ENCODE data around the gene GSTA5. TPM values are rescaled to one million over a fixed set of nuclear protein-coding genes. Genes with fewer than 3 reads are reported as not detected.
A peak's percentile ranks its signal among the peaks of the same experiment; 100 is the strongest.
"Not testable (repeated sequence)": the region's sequence is repeated elsewhere in the genome, so short reads cannot be mapped to it uniquely, and the experiment has no call there.

GSTA5 gene
- total RNA-seq, 1 donor from 2014 or later: not detected

DNA sequence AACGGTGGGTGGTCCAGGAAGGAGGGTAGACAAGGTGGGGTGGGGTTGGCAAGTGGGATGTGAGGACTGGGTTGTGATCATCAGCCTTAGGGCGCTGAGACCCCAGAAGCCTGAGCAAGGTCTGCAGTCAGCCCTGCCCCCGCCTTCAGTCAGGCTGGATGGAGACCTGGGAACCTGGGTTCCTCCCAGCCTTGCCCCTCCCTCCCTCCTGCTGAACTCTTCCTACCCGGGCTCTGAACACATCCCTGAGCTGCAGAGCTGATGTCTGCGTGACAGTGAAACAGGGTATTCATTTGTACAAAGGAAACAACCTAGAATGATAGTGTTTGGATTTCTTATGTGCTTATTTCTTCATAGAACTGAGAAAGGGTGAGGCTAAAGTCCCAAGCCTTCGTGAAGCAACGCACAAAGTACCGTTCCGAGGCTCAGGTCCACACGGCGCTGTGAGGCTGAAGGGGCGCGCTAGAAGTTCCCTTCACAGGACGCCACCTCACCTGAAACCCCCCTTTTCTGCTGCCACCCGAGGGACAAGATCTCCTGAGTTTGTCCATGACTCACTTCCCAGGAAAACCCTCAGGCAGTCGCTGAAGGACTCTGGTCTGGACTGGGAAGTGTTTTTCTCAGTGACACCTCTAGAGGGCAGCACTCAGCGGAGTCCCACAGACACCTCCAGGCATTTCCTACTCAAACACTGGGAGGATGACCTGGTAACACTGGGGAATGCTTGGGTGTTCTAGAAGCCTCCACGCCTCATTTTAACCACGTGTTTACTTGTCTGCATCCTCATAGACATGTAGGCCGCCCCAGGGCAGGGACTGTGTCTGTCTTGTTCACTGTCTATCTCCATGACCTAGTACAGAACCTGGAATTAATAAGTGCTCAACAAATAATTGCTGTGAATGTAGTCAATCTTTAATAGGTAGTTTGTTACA is 1.2 kb downstream of the GSTA5 start:
- DNase-seq (ENCODE audit: extremely low read depth, low read depth, low spot score): peak; percentile 23

DNA sequence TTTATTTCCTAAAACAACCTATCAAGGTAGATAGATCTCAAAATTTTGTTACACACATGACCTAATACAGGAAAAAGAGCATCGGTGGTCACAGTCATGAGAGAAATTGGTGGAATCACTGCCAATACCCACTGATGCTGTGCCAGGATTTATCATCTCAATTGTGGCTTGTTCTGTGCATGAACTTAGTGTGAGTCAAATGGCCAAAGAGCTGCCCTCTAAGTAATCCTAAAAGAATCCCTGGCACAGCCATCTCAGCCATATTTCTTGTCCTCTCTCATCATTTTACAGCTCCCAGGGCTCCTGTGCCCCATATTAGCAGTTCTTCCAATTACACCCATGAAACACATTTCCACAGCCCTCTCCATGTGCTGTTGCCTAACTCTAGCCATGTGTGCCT is 6.1 kb downstream of the GSTA5 start:
- no peak for DNase-seq (ENCODE audit: extremely low read depth, low read depth, low spot score)

DNA sequence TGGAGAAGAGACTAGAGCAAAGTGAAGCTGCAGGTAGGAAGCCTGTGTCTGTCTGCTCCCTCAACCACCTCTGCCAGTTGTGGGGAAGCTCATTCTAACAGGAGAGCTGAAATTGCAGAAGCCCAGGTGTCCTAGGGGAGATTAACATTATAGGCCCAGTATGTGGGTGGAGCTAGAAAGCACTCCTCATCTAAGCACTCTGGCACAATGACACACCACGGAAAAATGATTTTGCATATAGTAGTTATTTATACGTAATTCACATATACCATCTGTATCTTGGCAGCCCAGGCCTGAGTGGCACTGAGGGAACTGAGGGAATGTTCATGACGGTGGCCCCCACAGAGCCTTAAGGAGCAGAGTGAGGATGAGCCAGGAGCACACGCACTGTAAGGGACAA is 9.7 kb downstream of the GSTA5 start:
- DNase-seq (ENCODE audit: extremely low read depth, low read depth, low spot score): not testable (repeated sequence)

DNA sequence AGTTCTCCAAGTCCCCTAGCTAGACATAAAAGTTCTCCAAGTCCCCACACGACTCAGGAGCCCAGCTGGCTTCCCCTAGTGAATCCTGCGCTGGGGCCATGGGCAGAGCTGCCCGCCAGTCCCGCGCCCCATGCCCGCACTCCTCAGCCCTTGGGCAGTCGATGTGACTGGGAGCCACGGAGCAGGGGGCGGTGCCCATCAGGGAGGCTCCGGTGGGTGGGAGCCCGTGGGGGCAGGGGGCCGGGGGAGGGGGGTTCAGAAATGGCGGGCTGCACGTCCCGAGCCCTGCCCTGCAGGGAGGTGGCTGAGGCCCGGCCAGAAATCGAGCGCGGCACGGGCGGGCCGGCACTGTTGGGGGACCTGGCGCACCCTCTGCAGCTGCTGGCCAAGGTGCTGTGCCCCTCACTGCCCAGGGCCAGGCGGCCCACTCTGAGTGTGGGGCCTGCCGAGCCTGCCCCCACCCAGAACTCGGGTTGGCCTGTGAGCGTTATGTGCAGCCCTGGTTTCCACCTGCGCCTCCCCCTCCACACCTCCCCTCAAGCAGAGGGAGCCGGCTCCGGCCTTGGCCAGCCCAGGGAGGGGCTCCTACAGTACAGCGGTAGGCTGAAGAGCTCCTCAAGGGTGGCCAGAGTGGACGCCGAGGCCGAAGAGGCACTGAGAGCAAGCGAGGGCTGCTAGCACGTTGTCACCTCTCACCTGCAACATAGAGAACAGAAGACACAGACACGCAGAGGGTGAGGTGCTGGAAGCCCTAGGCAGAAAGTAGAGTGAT is 11.4 kb downstream of the GSTA5 start:
- DNase-seq (ENCODE audit: extremely low read depth, low read depth, low spot score): no peak

DNA sequence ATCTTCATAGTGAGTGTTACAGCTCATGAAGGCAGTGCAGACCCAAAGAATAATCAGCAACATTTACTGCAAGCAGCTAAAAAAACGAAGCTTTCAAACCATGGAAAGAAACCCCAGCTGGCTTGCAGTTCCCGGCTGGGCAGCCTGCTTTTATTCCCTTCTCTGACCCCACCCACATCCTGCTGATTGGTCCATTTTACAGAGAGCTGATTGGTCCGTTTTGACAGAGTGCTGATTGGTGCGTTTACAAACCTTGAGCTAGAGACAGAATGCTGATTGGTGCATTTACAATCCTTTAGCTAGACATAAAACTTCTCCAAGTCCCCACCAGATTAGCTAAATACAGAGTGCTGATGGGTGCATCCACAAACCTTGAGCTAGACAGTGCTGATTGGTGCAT is 12.0 kb downstream of the GSTA5 start:
- not testable (repeated sequence) for DNase-seq (ENCODE audit: extremely low read depth, low read depth, low spot score)

DNA sequence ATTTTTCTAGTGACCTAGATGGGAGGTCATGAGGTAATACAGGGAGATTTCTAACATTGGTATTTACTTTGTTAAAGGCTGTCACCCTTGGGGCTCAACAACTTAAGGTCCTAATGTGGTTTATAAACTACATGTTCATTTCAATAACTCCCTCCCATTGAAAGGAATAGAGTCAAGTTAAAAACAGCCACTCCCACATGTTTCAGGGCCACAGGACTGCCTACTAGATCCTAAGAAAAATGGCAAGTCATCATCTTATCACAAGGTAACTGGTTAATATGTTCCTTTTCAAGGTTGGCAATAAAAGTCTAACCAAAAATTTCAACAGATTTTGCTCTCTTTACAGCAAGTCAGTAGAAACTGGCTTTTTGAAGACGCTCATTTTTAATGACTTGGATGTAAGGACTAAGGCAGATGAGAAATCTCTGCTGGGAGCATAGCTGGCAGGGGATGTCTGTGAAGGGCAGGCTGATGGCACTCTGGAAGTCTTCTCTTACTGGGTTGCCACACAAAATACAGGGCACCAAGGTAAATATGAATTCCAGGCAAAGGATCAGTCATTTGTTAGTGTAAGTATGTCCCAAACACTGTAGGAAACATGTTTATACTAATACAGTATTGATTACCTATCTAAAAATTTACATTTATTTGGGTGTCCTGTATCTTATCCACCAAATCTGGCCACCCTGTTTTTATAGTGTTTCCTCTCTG is 13.4 kb downstream of the GSTA5 start:
- not testable (repeated sequence) for DNase-seq (ENCODE audit: extremely low read depth, low read depth, low spot score)

DNA sequence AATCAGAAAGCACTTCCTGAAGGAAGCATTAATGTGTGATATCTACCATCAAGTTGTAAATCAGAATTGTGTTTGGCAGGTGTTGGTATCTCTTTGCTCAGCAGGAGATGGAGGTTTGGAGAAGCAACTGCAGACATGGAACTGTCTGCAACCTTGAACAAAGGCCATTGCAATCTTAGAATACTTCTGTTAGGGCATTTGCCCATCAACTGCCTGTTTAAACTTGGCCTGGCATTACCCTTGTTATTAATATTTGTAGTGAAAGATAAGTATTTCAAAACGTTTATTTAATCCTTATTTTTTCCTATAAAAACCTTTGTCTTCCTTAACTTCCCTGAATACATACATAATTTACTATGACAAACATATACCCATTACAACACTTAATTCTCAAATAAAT is 14.1 kb downstream of the GSTA5 start:
- DNase-seq (ENCODE audit: extremely low read depth, low read depth, low spot score): no peak

DNA sequence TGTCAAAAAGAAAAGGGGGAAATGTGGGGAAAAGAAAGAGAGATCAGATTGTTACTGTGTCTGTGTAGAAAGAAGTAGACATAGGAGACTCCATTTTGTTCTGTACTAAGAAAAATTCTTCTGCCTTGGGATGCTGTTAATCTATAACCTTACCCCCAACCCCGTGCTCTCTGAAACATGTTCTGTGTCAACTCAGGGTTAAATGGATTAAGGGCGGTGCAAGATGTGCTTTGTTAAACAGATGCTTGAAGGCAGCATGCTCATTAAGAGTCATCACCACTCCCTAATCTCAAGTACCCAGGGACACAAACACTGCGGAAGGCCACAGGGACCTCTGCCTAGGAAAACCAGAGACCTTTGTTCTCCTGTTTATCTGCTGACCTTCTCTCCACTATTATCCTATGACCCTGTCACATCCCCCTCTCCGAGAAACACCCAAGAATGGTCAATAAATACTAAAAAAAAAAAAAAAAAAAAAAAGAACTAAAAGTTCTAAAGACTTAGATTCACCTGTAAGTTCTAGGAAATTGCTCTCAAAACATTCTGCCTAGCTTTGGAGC is 14.6 kb downstream of the GSTA5 start:
- DNase-seq (ENCODE audit: extremely low read depth, low read depth, low spot score): not testable (repeated sequence)

DNA sequence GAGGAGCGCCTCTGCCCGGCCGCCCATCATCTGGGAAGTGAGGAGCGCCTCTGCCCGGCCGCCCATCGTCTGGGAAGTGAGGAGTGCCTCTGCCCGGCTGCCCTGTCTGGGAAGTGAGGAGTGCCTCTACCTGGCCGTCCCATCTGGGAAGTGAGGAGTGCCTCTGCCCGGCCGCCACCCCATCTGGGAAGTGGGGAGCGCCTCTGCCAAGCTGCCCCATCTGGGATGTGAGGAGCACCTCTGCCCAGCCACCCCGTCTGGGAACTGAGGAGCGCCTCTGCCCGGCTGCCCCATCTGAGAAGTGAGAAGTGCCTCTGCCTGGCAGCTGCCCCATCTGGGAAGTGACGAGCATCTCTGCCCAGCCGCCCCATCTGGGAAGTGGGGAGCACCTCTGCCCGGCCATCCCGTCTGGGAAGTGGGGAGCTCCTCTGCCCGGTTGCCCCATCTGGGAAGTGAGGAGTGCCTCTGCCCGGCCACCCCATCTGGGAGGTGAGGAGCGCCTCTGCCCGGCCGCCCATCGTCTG is 15.3 kb downstream of the GSTA5 start:
- DNase-seq (ENCODE audit: extremely low read depth, low read depth, low spot score): not testable (repeated sequence)

DNA sequence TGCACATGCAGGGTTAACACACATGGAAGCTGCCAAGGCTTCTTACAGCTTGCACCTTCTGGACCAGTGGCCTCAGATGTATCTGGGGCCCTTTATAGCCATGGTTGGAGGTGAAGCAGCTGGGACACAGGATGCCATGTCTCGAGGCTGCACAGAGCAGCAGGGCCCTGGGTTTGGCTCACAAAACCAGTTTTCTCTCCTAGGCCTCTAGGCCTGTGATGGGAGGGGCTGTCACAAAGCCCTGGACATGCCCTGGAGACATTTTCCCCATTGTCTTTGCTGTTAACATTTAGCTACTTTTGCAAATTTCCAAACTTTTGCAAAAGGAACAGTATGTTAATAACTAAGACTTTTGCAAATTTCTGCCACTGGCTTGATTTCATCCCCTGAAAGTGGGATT is 18.8 kb downstream of the GSTA5 start:
- DNase-seq (ENCODE audit: extremely low read depth, low read depth, low spot score): no peak

DNA sequence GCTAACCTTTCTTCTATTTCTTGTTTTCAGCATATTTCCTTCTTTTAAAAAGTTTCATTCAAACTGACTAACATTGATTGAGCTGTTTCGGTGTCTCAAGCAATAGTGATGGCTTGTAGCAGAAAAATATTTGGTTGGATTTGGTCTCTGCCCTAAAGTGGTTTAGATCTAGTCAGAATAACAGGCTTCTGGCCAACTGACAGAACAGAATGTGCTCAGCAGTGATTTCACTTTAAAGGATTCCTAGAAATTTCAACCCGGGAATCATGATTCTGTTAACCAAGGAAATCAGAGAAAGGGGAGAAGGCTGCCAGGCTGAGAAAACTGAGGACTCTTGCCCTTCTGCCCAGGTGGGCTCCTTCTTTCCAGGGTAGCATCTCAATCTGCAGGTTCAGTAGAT is 20.4 kb downstream of the GSTA5 start:
- no peak for DNase-seq (ENCODE audit: extremely low read depth, low read depth, low spot score)

DNA sequence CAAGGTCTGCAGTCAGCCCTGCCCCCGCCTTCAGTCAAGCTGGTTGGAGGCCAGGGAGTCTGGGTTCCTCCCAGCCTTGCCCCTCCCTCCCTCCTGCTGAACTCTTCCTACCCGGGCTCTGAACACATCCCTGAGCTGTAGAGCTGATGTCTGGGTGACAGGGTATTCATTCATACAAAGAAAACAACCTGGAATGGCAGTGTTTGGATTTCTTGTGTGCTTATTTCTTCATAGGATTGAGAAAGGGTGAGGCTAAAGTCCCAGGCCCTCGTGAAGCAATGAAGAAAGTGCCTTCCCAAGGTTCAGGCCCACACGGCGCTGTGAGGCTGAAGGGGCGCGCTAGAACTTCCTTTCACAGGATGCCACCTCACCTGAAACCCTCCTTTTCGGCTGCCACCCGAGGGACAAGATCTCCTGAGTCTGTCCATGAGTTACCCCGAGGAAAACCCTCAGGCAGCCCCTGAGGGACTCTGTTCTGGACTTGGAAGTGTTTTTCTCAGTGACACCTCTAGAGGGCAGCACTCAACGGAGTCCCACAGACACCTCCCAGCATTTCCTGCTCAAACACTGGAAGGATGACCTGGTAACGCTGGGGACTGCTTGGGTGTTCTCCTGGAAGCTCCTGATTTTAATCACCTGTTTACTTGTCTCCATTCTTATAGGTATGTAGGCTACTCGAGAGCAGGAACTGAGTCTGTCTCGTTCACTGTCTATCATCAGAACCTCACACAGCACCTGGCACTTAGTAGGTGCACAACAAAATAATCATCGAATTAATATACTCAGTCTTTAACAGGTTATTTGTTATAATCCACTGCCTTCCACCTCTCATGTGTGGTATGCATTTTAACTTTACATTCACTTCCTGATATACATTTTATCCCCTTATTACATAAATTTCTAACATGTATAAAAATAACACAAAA is 25.2 kb downstream of the GSTA5 start:
- no peak for DNase-seq (ENCODE audit: extremely low read depth, low read depth, low spot score)

DNA sequence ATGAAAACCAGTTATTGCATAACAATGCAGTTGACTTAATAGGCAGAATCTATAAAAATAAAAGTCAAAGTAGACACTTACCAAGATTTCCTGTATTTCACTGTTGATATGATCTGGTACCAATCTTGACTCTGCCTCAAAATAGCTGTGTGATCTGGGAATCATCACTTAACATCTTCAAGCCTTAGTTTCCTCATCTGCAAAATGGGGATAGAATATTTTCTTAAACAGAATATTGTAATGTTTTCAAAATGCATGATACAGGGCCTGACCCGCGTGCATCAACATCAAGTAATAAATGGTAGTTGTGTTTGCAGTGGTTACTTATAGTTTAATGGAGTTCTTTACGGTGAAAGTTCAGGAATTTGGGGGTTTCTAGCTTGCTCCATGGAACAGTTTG is 26.1 kb downstream of the GSTA5 start:
- DNase-seq (ENCODE audit: extremely low read depth, low read depth, low spot score): not testable (repeated sequence)

DNA sequence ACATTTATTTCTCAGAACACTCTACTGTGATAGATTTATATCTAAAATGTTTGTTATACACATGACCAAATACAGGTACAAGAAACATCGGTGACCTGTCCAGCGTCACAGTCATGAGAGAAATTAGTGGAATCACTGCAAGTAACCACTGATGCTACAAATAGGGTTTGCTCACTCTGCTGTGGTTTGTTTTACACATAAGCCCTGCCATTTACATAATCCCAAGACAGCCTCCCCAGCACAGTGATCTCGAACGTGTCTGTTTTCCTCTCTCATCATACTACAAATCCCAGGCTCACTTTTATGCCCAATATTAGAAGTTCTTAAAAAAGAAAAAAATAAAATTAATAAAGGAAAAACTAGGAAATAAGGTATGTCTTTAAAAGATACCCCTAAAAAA is 30.8 kb downstream of the GSTA5 start:
- DNase-seq (ENCODE audit: extremely low read depth, low read depth, low spot score): not testable (repeated sequence)

DNA sequence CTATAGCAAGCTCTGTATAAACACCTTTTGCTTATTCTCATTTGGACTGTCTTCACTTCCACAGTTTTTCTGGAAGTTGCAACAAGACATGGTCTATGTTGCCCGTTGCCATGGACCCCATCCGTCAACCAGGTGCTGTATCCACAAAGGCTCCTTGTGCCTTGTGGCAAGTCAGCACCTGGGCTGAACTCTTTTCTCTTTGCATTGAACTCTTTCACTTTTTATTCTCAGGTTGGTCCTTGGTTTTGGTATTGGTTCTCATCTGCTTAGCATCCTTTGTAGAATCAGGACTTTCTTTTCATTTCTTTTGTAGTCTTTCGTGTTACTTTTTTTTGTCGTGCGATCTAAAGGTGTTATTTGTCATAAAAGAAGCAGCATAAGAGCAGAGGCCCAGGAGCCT is 32.0 kb downstream of the GSTA5 start:
- no peak for DNase-seq (ENCODE audit: extremely low read depth, low read depth, low spot score)

DNA sequence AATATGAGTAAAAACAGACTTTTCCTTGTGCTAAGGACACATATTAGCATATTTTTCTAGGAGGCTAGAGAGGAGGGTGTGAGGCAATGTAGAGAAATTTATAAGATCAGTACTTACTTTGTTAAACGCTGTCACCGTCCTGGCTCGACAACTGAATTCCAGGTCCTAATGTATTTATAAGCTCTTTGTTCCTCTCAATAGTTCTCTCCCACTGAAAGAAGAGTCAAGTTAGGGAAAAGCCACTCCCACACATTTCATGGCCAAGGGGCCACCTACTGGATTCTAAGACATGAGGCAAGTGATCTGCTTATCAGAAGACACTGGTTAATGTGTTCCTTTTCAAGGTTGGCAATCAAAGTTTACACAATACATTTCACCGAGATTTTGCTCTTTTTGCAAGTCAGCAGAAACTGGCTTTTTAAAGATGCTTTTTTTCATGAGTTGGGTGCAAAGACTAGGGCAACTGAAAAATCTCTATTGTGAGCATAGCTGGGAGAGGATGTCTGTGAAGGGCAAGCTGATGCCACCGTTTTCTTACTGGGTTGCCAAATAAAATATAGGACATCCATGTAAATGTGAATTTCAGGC is 36.9 kb downstream of the GSTA5 start, which contains the start of gene GSTA1:
GSTA1 (minus strand) TSS at position 149 of the 588 bp plus-strand sequence. CDS start 4,549 bp downstream, outside the sequence.
- DNase-seq (ENCODE audit: extremely low read depth, low read depth, low spot score): not testable (repeated sequence)

DNA sequence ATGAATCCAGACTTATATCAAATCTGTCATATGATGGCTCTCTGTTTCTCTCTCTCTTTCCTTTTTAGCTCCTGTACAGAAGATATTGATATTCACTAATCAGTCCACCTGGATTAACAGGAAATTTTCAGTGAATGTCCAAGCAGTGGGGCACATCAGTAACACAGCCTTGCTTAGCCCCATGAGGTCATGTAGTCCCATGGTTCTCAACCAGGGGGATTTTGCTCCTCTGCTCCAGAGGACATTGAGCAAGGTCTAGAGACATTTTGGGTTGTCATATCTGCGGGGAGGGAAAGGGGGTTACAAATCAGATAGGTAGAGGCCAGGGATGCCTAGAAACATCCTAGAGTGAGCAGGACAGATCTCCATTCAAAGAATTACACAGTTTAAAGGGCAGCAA is 37.8 kb downstream of the GSTA5 start:
- DNase-seq (ENCODE audit: extremely low read depth, low read depth, low spot score): no peak

DNA sequence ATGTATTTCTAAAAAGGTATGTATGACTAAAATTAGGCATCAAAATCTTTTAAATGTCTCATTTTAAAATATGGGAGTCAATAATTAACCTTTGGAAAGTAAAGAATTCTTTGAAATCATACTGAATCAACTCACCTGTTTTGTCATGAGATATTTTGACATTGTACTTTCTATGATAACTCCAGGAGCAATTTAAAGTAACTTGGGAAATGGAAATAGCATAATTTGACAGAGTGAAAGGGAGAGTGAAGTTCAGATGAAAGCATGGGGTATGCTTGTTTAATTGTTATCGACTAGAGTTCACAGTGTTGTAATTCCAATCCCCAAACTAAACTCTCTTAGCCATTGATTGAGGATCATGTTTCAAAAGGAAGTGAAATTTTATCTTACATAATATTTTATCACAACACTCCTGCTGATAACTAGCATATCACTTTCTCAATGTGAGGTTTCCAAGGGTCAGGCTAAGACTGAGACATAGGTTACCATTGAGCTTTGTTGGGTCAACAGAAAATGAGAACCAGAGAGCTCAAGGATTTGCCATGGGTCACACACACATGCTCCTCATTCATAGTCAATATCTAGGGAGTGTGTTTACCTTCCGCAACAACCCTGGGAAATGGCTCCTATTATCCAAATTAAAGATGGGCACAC is 39.3 kb downstream of the GSTA5 start:
- no peak for DNase-seq (ENCODE audit: extremely low read depth, low read depth, low spot score)

Data from glomerular endothelial cell (primary cell).